OCI-LY7 (cell line): ENCODE results near the gene RNF213. TPM values are rescaled to one million over a fixed set of nuclear protein-coding genes. Genes with fewer than 3 reads are reported as not detected.

Experiments
- BruUV-seq: library from RNA; stranded (reverse); fragments of 400-500 nt; replicated peaks from 2 replicates; lab custom pipeline; 2021; lab: Mats Ljungman, UMichigan
- CTCF ChIA-PET: fragments of 300-600 bp; sonication (Branson Sonifier 250); formaldehyde crosslinking; loops from one replicate; lab custom pipeline; 2022; ENCODE audit warnings: antibody characterized with exemption; ENCODE audit not compliant: unreplicated experiment; lab: Charles Lee
- POLR2A ChIA-PET: fragments of 300-600 bp; sonication (Branson Sonifier 250); formaldehyde crosslinking; loops from one replicate; lab custom pipeline; 2022; ENCODE audit warnings: antibody characterized with exemption; lab: Charles Lee
- DNase-seq: peaks from one replicate; pipeline ENCODE4 v3.0.0-alpha.2; 2015; ENCODE audit warnings: low spot score
- H2AFZ ChIP-seq: fragments of 200-600 bp; sonication (generic), shearing (Covaris generic); 2 replicates; pipeline ENCODE4 v1.6.1; 2014; ENCODE audit warnings: mild to moderate bottlenecking, antibody characterized with exemption, low read length, moderate library complexity
- H3K27ac ChIP-seq: fragments of 200-600 bp; sonication (generic); 2 replicates; pipeline ENCODE4 v1.5.1; 2014; ENCODE audit warnings: mixed run types, low read depth, mild to moderate bottlenecking, moderate library complexity, low read length, inconsistent platforms; ENCODE audit not compliant: poor library complexity, severe bottlenecking
- H3K36me3 ChIP-seq: fragments of 200-600 bp; sonication (generic); 2 replicates; pipeline ENCODE4 v1.6.1; 2014; ENCODE audit warnings: mild to moderate bottlenecking, antibody characterized with exemption, low read length, moderate library complexity, mixed read lengths; ENCODE audit not compliant: insufficient read depth
- H3K4me1 ChIP-seq: fragments of 200-600 bp; sonication (generic); 2 replicates; pipeline ENCODE4 v1.5.1; 2014; ENCODE audit warnings: mild to moderate bottlenecking, low read length; ENCODE audit not compliant: insufficient read depth, poor library complexity, severe bottlenecking
- H3K4me2 ChIP-seq: fragments of 200-600 bp; sonication (generic); 2 replicates; pipeline ENCODE4 v1.6.1; 2014; ENCODE audit warnings: mild to moderate bottlenecking, low read length
- H3K4me3 ChIP-seq: fragments of 200-600 bp; sonication (generic); 2 replicates; pipeline ENCODE4 v1.5.1; 2014; ENCODE audit warnings: mild to moderate bottlenecking, low read depth, low read length; ENCODE audit not compliant: poor library complexity, severe bottlenecking
- H3K79me2 ChIP-seq: fragments of 200-600 bp; sonication (generic); 2 replicates; pipeline ENCODE4 v1.6.1; 2016; ENCODE audit warnings: low read depth, mild to moderate bottlenecking, low read length, moderate library complexity, mixed read lengths; ENCODE audit not compliant: insufficient read depth
- H3K9me2 ChIP-seq: fragments of 200-600 bp; sonication (generic); 2 replicates; pipeline ENCODE4 v1.6.1; 2016; ENCODE audit warnings: mild to moderate bottlenecking, low read length, mixed read lengths; ENCODE audit not compliant: insufficient read depth
- H3K9me3 ChIP-seq: fragments of 200-600 bp; sonication (generic); 2 replicates; pipeline ENCODE4 v1.6.1; 2014; ENCODE audit warnings: mild to moderate bottlenecking, mixed run types, low read length, mixed read lengths
- H4K20me1 ChIP-seq: fragments of 200-600 bp; sonication (generic); 2 replicates; pipeline ENCODE4 v1.6.1; 2014; ENCODE audit warnings: mild to moderate bottlenecking, antibody characterized with exemption, low read length, moderate library complexity, mixed read lengths; ENCODE audit not compliant: insufficient read depth
- EZH2phosphoT487 ChIP-seq: fragments of 200-600 bp; sonication (generic); IDR thresholded peaks from 2 replicates; pipeline ENCODE4 v1.6.1; 2018; ENCODE audit warnings: low read depth, borderline replicate concordance, mild to moderate bottlenecking, mixed run types, antibody characterized with exemption, low read length, moderate library complexity, mixed read lengths
- intact Hi-C: fragments of 100-400 bp; cut with micrococcal nuclease; formaldehyde crosslinking; loops from one replicate; pipeline ENCODE4 v1.10.0; 2022; ENCODE audit not compliant: unreplicated experiment
- total RNA-seq, 2 experiments: library from RNA; depleted of rRNA in 1 of 2; stranded (reverse); fragments of >200 nt in 1 of 2; shearing (Covaris generic) in 1 of 2; gene quantifications; 2 replicates each; pipeline ENCODE4 v1.2.3, GENCODE V29; 2014 to 2022
- TF ChIP-seq, protein P1 (sequence below): fragments of 200-600 bp; sonication (generic); conservative IDR thresholded peaks from 2 replicates; pipeline ENCODE4 v1.5.1; 2014; ENCODE audit warnings: mild to moderate bottlenecking, antibody characterized with exemption, low read length, moderate library complexity, mixed read lengths

The RNF213 gene
- total RNA-seq, 2 experiments from 2014 or later: 58.8 to 68.6 TPM

DNA sequence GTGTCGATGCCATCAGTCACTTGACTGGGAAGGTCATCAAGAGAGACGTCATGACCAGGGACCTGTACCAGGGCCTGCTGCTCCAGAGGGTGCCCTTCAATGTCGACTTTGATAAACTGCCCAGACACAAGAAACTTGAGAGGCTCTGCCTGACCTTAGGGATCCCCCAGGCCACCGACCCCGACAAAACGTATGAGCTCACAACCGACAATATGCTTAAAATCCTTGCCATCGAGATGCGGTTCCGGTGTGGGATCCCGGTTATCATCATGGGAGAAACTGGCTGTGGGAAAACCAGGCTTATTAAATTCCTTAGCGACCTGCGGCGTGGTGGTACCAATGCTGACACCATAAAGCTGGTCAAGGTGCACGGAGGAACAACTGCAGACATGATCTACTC is 84.7 kb downstream of the RNF213 start:
- ChIA-PET POLR2A (no interaction called here), CTCF (no interaction called here)
- Histone ChIP-seq H3K79me2 (no peaks in the 10 kb centered on the region), H3K4me3 (no peak overlapping the region), H4K20me1 (no peaks in the 10 kb centered on the region), H2AFZ (no peak overlapping the region), H3K36me3 (peaks cover 34% of the 10 kb centered on the region), H3K9me3 (no peaks in the 10 kb centered on the region), H3K4me1 (no peaks in the 10 kb centered on the region), H3K27ac (no peak overlapping the region), H3K9me2 (no peaks in the 10 kb centered on the region), H3K4me2 (no peak overlapping the region)
- no peak for TF ChIP-seq EZH2phosphoT487
- TF ChIP-seq, protein P1, sequence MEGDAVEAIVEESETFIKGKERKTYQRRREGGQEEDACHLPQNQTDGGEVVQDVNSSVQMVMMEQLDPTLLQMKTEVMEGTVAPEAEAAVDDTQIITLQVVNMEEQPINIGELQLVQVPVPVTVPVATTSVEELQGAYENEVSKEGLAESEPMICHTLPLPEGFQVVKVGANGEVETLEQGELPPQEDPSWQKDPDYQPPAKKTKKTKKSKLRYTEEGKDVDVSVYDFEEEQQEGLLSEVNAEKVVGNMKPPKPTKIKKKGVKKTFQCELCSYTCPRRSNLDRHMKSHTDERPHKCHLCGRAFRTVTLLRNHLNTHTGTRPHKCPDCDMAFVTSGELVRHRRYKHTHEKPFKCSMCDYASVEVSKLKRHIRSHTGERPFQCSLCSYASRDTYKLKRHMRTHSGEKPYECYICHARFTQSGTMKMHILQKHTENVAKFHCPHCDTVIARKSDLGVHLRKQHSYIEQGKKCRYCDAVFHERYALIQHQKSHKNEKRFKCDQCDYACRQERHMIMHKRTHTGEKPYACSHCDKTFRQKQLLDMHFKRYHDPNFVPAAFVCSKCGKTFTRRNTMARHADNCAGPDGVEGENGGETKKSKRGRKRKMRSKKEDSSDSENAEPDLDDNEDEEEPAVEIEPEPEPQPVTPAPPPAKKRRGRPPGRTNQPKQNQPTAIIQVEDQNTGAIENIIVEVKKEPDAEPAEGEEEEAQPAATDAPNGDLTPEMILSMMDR: no peak
- intact Hi-C loops: no loop called here
- no TSS peak for BruUV-seq
- DNase-seq: no peak

DNA sequence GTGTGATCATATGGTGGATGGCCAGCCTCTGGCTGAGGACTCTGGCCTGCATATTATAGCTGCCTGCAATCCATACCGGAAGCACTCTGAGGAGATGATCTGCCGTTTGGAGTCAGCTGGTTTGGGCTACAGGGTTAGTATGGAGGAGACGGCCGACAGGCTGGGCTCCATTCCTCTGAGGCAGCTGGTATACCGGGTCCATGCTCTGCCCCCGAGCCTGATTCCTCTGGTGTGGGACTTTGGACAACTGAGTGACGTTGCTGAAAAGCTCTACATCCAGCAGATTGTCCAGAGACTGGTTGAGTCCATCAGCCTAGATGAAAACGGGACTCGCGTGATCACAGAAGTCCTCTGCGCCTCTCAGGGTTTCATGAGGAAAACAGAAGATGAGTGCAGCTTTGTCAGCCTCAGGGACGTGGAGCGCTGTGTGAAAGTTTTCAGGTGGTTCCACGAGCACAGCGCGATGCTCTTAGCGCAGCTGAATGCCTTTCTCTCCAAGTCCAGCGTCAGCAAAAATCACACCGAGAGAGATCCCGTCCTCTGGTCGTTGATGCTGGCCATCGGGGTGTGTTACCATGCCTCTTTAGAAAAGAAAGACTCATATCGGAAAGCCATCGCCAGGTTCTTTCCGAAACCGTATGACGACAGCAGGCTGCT is 85.3 kb downstream of the RNF213 start:
- POLR2A ChIA-PET: no interaction called here
- no peaks in the 10 kb centered on the region for H3K9me2 ChIP-seq
- intact Hi-C loops: no loop called here
- H4K20me1 ChIP-seq: no peaks in the 10 kb centered on the region
- no peak overlapping the region for H3K4me3 ChIP-seq
- H3K9me3 ChIP-seq: no peaks in the 10 kb centered on the region
- H3K36me3 ChIP-seq: peaks cover 34% of the 10 kb centered on the region
- no peak for DNase-seq
- no peaks in the 10 kb centered on the region for H3K79me2 ChIP-seq
- no peak for TF ChIP-seq EZH2phosphoT487
- TF ChIP-seq, protein P1: no peak
- no peaks in the 10 kb centered on the region for H3K4me1 ChIP-seq
- no peak overlapping the region for H2AFZ ChIP-seq
- no peak overlapping the region for H3K4me2 ChIP-seq
- no peak overlapping the region for H3K27ac ChIP-seq
- CTCF ChIA-PET: no interaction called here
- BruUV-seq: no TSS peak

DNA sequence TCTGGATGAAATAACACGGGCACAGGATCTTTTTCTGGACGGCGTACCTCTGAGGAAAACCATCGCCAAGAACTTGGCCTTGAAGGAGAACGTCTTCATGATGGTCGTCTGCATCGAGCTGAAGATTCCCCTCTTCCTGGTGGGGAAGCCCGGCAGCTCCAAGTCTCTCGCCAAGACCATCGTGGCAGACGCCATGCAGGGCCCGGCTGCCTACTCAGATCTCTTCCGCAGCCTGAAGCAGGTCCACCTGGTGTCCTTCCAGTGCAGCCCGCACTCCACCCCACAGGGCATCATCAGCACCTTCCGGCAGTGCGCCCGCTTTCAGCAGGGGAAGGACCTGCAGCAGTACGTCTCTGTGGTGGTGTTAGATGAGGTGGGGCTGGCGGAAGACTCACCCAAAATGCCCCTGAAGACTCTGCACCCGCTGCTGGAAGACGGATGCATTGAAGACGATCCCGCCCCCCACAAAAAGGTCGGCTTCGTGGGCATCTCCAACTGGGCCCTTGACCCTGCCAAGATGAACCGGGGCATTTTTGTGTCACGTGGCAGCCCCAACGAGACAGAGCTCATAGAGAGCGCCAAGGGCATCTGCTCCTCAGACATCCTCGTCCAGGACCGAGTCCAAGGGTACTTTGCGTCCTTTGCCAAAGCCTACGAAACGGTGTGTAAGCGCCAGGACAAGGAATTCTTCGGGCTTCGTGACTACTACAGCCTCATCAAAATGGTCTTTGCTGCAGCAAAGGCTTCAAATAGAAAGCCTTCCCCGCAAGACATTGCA is 86.0 kb downstream of the RNF213 start:
- Histone ChIP-seq H3K9me2 (no peaks in the 10 kb centered on the region), H3K4me2 (no peak overlapping the region), H2AFZ (no peak overlapping the region), H3K9me3 (no peaks in the 10 kb centered on the region), H3K36me3 (peaks cover 34% of the 10 kb centered on the region), H3K4me1 (no peaks in the 10 kb centered on the region), H4K20me1 (no peaks in the 10 kb centered on the region), H3K27ac (no peak overlapping the region), H3K79me2 (no peaks in the 10 kb centered on the region), H3K4me3 (no peak overlapping the region)
- intact Hi-C loops: no loop called here
- TF ChIP-seq EZH2phosphoT487: no peak
- TF ChIP-seq, protein P1: no peak
- CTCF ChIA-PET: no interaction called here
- POLR2A ChIA-PET: no interaction called here
- no TSS peak for BruUV-seq
- DNase-seq: no peak
